ENCODE measurements around the gene LYL1.

Gene LYL1

GRCh38 chr19:13100841-13101589, 1.6 kb downstream of the LYL1 start:
- no peak overlapping the region for H3K4me3 ChIP-seq (ENCODE audit: low read depth in 1 of 2, low read length in 2 of 2)
- H3K36me3 ChIP-seq (ENCODE audit: insufficient read depth, low read length) = no peaks in the 10 kb centered on the region
- H3K4me1 ChIP-seq (ENCODE audit: insufficient read depth, low read length) = peaks cover 29% of the 10 kb centered on the region
- H3K9me3 ChIP-seq (ENCODE audit: low read length) = no peaks in the 10 kb centered on the region
- no peaks in the 10 kb centered on the region for H3K27me3 ChIP-seq (ENCODE audit: control insufficient read depth in 1 of 2, insufficient read depth in 2 of 2, low read length in 2 of 2)
- H3K27ac ChIP-seq (ENCODE audit: low read depth, low read length) = no peak overlapping the region
- no peak overlapping the region for H3K9ac ChIP-seq (ENCODE audit: low read length)

- no peaks in the 10 kb centered on the region for H3K27me3 ChIP-seq (ENCODE audit: control insufficient read depth in 1 of 2, insufficient read depth in 2 of 2, low read length in 2 of 2)
- peak overlapping the region; percentile 74 for H3K27ac ChIP-seq (ENCODE audit: low read depth, low read length)
- peaks cover 29% of the 10 kb centered on the region for H3K4me1 ChIP-seq (ENCODE audit: insufficient read depth, low read length)
- no peak overlapping the region for H3K4me3 ChIP-seq (ENCODE audit: low read depth in 1 of 2, low read length in 2 of 2)
- no peak overlapping the region for H3K9ac ChIP-seq (ENCODE audit: low read length)
- H3K9me3 ChIP-seq (ENCODE audit: low read length) = no peaks in the 10 kb centered on the region
- H3K36me3 ChIP-seq (ENCODE audit: insufficient read depth, low read length) = no peaks in the 10 kb centered on the region
Measured at GRCh38 chr19:13100031-13100588, 2.5 kb downstream of the LYL1 start.

GRCh38 chr19:13099073-13099999, 3.3 kb downstream of the LYL1 start:
- H3K27me3 ChIP-seq (ENCODE audit: control insufficient read depth in 1 of 2, insufficient read depth in 2 of 2, low read length in 2 of 2) = no peaks in the 10 kb centered on the region
- H3K4me3 ChIP-seq (ENCODE audit: low read depth in 1 of 2, low read length in 2 of 2) = peak overlapping the region; percentile 3 to 64
- H3K9me3 ChIP-seq (ENCODE audit: low read length) = no peaks in the 10 kb centered on the region
- H3K27ac ChIP-seq (ENCODE audit: low read depth, low read length) = peak overlapping the region; percentile 74
- peak overlapping the region; percentile 39 for H3K9ac ChIP-seq (ENCODE audit: low read length)
- peaks cover 1% of the 10 kb centered on the region for H3K36me3 ChIP-seq (ENCODE audit: insufficient read depth, low read length)
- peaks cover 35% of the 10 kb centered on the region for H3K4me1 ChIP-seq (ENCODE audit: insufficient read depth, low read length)

GRCh38 chr19:13098277-13099072, 4.2 kb downstream of the LYL1 start:
- Histone ChIP-seq H3K9me3 (ENCODE audit: low read length) (no peaks in the 10 kb centered on the region), H3K36me3 (ENCODE audit: insufficient read depth, low read length) (peaks cover 7% of the 10 kb centered on the region), H3K27ac (ENCODE audit: low read depth, low read length) (peak overlapping the region; percentile 74), H3K4me1 (ENCODE audit: insufficient read depth, low read length) (peaks cover 43% of the 10 kb centered on the region), H3K9ac (ENCODE audit: low read length) (peak overlapping the region; percentile 39), H3K27me3 (ENCODE audit: control insufficient read depth in 1 of 2, insufficient read depth in 2 of 2, low read length in 2 of 2) (no peaks in the 10 kb centered on the region), H3K4me3 (ENCODE audit: low read depth in 1 of 2, low read length in 2 of 2) (peak overlapping the region; percentile 18 to 64)

GRCh38 chr19:13097463-13098258, 5.0 kb downstream of the LYL1 start:
- Histone ChIP-seq H3K4me1 (ENCODE audit: insufficient read depth, low read length) (peaks cover 43% of the 10 kb centered on the region), H3K4me3 (ENCODE audit: low read depth in 1 of 2, low read length in 2 of 2) (no peak overlapping the region), H3K27ac (ENCODE audit: low read depth, low read length) (peak overlapping the region; percentile 76), H3K27me3 (ENCODE audit: control insufficient read depth in 1 of 2, insufficient read depth in 2 of 2, low read length in 2 of 2) (no peaks in the 10 kb centered on the region), H3K9ac (ENCODE audit: low read length) (no peak overlapping the region), H3K9me3 (ENCODE audit: low read length) (no peaks in the 10 kb centered on the region), H3K36me3 (ENCODE audit: insufficient read depth, low read length) (peaks cover 12% of the 10 kb centered on the region)

GRCh38 chr19:13097033-13097462, 5.6 kb downstream of the LYL1 start:
- Histone ChIP-seq H3K36me3 (ENCODE audit: insufficient read depth, low read length) (peaks cover 12% of the 10 kb centered on the region), H3K27ac (ENCODE audit: low read depth, low read length) (peak overlapping the region; percentile 76), H3K27me3 (ENCODE audit: control insufficient read depth in 1 of 2, insufficient read depth in 2 of 2, low read length in 2 of 2) (no peaks in the 10 kb centered on the region), H3K4me1 (ENCODE audit: insufficient read depth, low read length) (peaks cover 46% of the 10 kb centered on the region), H3K9ac (ENCODE audit: low read length) (no peak overlapping the region), H3K4me3 (ENCODE audit: low read depth in 1 of 2, low read length in 2 of 2) (no peak overlapping the region), H3K9me3 (ENCODE audit: low read length) (no peaks in the 10 kb centered on the region)

GRCh38 chr19:13095934-13096927, 6.4 kb downstream of the LYL1 start:
- Histone ChIP-seq H3K9ac (ENCODE audit: low read length) (no peak overlapping the region), H3K4me3 (ENCODE audit: low read depth in 1 of 2, low read length in 2 of 2) (no peak overlapping the region), H3K9me3 (ENCODE audit: low read length) (no peaks in the 10 kb centered on the region), H3K27ac (ENCODE audit: low read depth, low read length) (peak overlapping the region; percentile 40), H3K36me3 (ENCODE audit: insufficient read depth, low read length) (peaks cover 12% of the 10 kb centered on the region), H3K4me1 (ENCODE audit: insufficient read depth, low read length) (peaks cover 46% of the 10 kb centered on the region), H3K27me3 (ENCODE audit: control insufficient read depth in 1 of 2, insufficient read depth in 2 of 2, low read length in 2 of 2) (no peaks in the 10 kb centered on the region)

- Histone ChIP-seq H3K27me3 (ENCODE audit: control insufficient read depth in 1 of 2, insufficient read depth in 2 of 2, low read length in 2 of 2) (no peaks in the 10 kb centered on the region), H3K9ac (ENCODE audit: low read length) (no peak overlapping the region), H3K36me3 (ENCODE audit: insufficient read depth, low read length) (peaks cover 13% of the 10 kb centered on the region), H3K27ac (ENCODE audit: low read depth, low read length) (no peak overlapping the region), H3K9me3 (ENCODE audit: low read length) (no peaks in the 10 kb centered on the region), H3K4me1 (ENCODE audit: insufficient read depth, low read length) (peaks cover 55% of the 10 kb centered on the region), H3K4me3 (ENCODE audit: low read depth in 1 of 2, low read length in 2 of 2) (no peak overlapping the region)
Measured at GRCh38 chr19:13095393-13095784, 7.3 kb downstream of the LYL1 start.

- Histone ChIP-seq H3K4me1 (ENCODE audit: insufficient read depth, low read length) (peaks cover 60% of the 10 kb centered on the region), H3K9ac (ENCODE audit: low read length) (no peak overlapping the region), H3K36me3 (ENCODE audit: insufficient read depth, low read length) (peaks cover 18% of the 10 kb centered on the region), H3K27me3 (ENCODE audit: control insufficient read depth in 1 of 2, insufficient read depth in 2 of 2, low read length in 2 of 2) (no peaks in the 10 kb centered on the region), H3K27ac (ENCODE audit: low read depth, low read length) (no peak overlapping the region), H3K4me3 (ENCODE audit: low read depth in 1 of 2, low read length in 2 of 2) (no peak overlapping the region), H3K9me3 (ENCODE audit: low read length) (no peaks in the 10 kb centered on the region)
Measured at GRCh38 chr19:13094771-13095392, 7.8 kb downstream of the LYL1 start.

Measured in muscle layer of colon (tissue), 2 donors.